Tongue (tissue), 2 donors: ENCODE results near the gene PLA2G15. TPM values are rescaled to one million over a fixed set of nuclear protein-coding genes. Genes with fewer than 3 reads are reported as not detected.

Experiments
- DNase-seq: peaks from one replicate; pipeline ENCODE4 v3.0.0-alpha.2; 2015
- total RNA-seq: library from RNA; depleted of rRNA; stranded (reverse); fragments of >200 nt; gene quantifications from one replicate; pipeline ENCODE4 v1.2.3, GENCODE V29; 2014

Gene PLA2G15
- 31.2 TPM for total RNA-seq

GRCh38 chr16:68244903-68245853 is at the start of gene PLA2G15:
TSS of gene PLA2G15 (plus strand) at chr16:68245373. CDS start at chr16:68245427, 54 bp downstream.
- peak; percentile 97 for DNase-seq

GRCh38 chr16:68197250-68197649 is 47.9 kb upstream of the PLA2G15 start:
- DNase-seq = no peak

GRCh38 chr16:68200088-68200783 is 44.9 kb upstream of the PLA2G15 start:
- no peak for DNase-seq

GRCh38 chr16:68202091-68202519 is 43.1 kb upstream of the PLA2G15 start:
- DNase-seq = peak; percentile 76

- DNase-seq = no peak
Observed at GRCh38 chr16:68206245-68206644, 38.9 kb upstream of the PLA2G15 start.

- DNase-seq = no peak
Observed at GRCh38 chr16:68214726-68215125, 30.4 kb upstream of the PLA2G15 start.

- DNase-seq = no peak
Observed at GRCh38 chr16:68215302-68215701, 29.9 kb upstream of the PLA2G15 start.

GRCh38 chr16:68216240-68216639 is 28.9 kb upstream of the PLA2G15 start:
- no peak for DNase-seq

GRCh38 chr16:68217506-68217905 is 27.7 kb upstream of the PLA2G15 start:
- no peak for DNase-seq

GRCh38 chr16:68219725-68220351 is 25.3 kb upstream of the PLA2G15 start:
- no peak for DNase-seq

GRCh38 chr16:68223072-68223471 is 22.1 kb upstream of the PLA2G15 start:
- no peak for DNase-seq

GRCh38 chr16:68226116-68226515 is 19.1 kb upstream of the PLA2G15 start:
- no peak for DNase-seq

GRCh38 chr16:68227183-68227793 is 17.9 kb upstream of the PLA2G15 start:
- no peak for DNase-seq

GRCh38 chr16:68227850-68228553 is 17.2 kb upstream of the PLA2G15 start:
- peak; percentile 64 for DNase-seq

GRCh38 chr16:68228652-68229051 is 16.5 kb upstream of the PLA2G15 start:
- no peak for DNase-seq

- peak; percentile 85 for DNase-seq
Observed at GRCh38 chr16:68229431-68230175, 15.6 kb upstream of the PLA2G15 start.

- DNase-seq = no peak
Observed at GRCh38 chr16:68230176-68230571, 15.0 kb upstream of the PLA2G15 start.

GRCh38 chr16:68230956-68231355 is 14.2 kb upstream of the PLA2G15 start:
- DNase-seq = no peak

- no peak for DNase-seq
Observed at GRCh38 chr16:68231384-68232136, 13.6 kb upstream of the PLA2G15 start.

- DNase-seq = no peak
Observed at GRCh38 chr16:68232335-68232734, 12.8 kb upstream of the PLA2G15 start.
